Measurements from ENCODE around the gene WASL. TPM values are rescaled to one million over a fixed set of nuclear protein-coding genes. Genes with fewer than 3 reads are reported as not detected.
"Not testable (repeated sequence)": the region's sequence is repeated elsewhere in the genome, so short reads cannot be mapped to it uniquely, and the experiment has no call there.

WASL gene
- total RNA-seq, 3 donors from 2014 or later = 27.8 to 38.3 (median 37.8) TPM

DNA sequence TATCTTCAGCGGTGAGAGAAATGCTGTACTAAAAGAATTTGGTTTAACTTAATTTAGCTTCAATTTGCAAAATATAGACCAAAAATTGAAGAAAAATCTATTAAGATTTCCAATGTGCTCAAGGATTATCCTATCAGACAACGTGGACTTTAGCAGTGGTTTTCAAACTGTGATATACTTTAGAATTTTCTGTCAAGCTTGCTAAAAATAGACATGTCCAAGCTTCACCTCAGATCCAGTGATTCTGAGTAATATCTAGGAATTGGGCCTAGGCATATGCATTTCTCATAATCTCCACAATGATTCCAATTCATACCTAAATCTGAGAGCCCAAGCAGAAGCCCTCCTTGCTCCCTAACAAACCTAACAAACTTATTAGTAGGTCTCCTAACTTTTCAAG, 3.4 kb downstream of the WASL start:
- no peak for DNase-seq (ENCODE audit: low spot score in 2 of 2)
- Histone ChIP-seq H3K27ac (peak overlapping the region; percentile 29 to 99), H3K9me3 (no peaks in the 10 kb centered on the region), H3K4me3 (peak overlapping the region in 1 of 3 donors; percentile 93), H3K27me3 (no peaks in the 10 kb centered on the region), H3K36me3 (no peaks in the 10 kb centered on the region), H3K4me1 (peaks cover 4 to 11% of the 10 kb centered on the region in 2 donors)
- TF ChIP-seq, protein P1, sequence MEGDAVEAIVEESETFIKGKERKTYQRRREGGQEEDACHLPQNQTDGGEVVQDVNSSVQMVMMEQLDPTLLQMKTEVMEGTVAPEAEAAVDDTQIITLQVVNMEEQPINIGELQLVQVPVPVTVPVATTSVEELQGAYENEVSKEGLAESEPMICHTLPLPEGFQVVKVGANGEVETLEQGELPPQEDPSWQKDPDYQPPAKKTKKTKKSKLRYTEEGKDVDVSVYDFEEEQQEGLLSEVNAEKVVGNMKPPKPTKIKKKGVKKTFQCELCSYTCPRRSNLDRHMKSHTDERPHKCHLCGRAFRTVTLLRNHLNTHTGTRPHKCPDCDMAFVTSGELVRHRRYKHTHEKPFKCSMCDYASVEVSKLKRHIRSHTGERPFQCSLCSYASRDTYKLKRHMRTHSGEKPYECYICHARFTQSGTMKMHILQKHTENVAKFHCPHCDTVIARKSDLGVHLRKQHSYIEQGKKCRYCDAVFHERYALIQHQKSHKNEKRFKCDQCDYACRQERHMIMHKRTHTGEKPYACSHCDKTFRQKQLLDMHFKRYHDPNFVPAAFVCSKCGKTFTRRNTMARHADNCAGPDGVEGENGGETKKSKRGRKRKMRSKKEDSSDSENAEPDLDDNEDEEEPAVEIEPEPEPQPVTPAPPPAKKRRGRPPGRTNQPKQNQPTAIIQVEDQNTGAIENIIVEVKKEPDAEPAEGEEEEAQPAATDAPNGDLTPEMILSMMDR (IDR thresholded peaks at IDR 0.05) = no peak
- TF ChIP-seq POLR2AphosphoS5 (IDR thresholded peaks at IDR 0.05) (no peak), POLR2A (IDR thresholded peaks at IDR 0.05) (no peak)
- intact Hi-C loops (cut with DNase I; ENCODE audit: low total_unique reads) = no loop called here

DNA sequence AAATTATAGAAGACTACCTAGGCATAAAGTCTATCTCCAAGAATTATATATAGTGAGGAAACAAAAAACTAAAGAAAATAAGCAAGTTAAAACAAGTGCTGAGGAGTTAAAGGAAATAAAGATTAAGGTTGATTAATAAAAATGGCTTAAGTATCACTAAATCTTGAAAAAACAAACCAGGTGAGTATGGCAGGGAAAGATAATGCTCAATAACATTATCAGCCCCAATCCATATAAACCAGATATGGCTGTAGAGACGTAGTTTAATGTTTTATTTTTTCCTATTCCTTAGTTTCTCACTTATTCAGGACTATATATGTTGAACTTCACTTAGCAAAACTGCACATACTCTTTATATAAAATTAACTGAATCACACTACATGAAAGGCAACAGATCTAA, 4.4 kb downstream of the WASL start:
- no peak for DNase-seq (ENCODE audit: low spot score in 2 of 2)
- no peak overlapping the region for H3K4me3 ChIP-seq
- no peaks in the 10 kb centered on the region for H3K9me3 ChIP-seq
- TF ChIP-seq POLR2AphosphoS5 (IDR thresholded peaks at IDR 0.05) = no peak
- TF ChIP-seq POLR2A (IDR thresholded peaks at IDR 0.05) = no peak
- TF ChIP-seq, protein P1 (IDR thresholded peaks at IDR 0.05) = no peak
- intact Hi-C loops (cut with DNase I; ENCODE audit: low total_unique reads) = no loop called here
- no peaks in the 10 kb centered on the region for H3K27me3 ChIP-seq
- no peaks in the 10 kb centered on the region for H3K36me3 ChIP-seq
- H3K4me1 ChIP-seq = peaks cover 4 to 8% of the 10 kb centered on the region in 2 donors
- H3K27ac ChIP-seq = no peak overlapping the region

DNA sequence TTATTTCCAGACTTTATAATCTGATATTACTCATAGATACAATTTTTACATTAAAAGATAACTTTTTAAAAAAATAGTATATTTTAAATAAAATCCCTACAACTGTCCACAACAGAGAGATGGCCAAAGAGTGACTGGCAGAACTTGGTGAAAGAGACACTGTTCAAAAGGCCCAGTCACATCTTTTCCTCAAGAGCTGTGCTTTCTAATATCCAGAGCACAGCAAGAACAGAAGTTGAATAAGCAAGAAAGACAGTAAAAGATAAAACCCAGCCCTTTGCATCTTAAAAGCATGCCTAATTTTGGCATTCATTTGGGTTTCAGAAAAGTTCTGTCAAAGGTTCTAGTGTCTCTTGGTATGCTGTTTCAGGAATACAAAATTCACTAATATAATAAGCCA, 6.9 kb downstream of the WASL start:
- TF ChIP-seq POLR2A (IDR thresholded peaks at IDR 0.05) (no peak), POLR2AphosphoS5 (IDR thresholded peaks at IDR 0.05) (no peak)
- TF ChIP-seq, protein P1 (IDR thresholded peaks at IDR 0.05) = no peak
- H3K9me3 ChIP-seq = no peaks in the 10 kb centered on the region
- no peak overlapping the region for H3K4me3 ChIP-seq
- H3K27ac ChIP-seq = no peak overlapping the region
- H3K4me1 ChIP-seq = peaks cover 2 to 12% of the 10 kb centered on the region in 2 donors
- no peaks in the 10 kb centered on the region for H3K27me3 ChIP-seq
- H3K36me3 ChIP-seq = no peaks in the 10 kb centered on the region
- intact Hi-C loops (cut with DNase I; ENCODE audit: low total_unique reads) = no loop called here
- DNase-seq (ENCODE audit: low spot score in 2 of 2) = no peak

DNA sequence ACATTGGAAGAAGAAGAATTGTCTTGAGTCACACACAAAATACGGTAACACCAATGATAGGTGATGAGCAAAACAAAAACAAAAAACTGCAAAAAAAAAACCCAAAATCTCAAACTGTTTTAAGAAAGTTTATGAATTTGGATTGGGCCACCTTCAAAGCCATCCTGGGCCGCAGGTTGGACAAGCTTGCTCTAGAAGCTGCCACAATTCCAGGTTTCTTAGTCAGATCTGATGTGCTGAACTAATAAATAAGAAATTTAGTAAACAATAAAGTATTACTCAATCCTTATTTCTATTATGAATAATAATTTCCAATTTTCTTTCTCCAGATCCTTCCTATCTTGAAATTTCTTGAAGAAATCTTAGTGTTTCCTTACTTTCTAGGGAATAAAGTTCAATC, 10.0 kb downstream of the WASL start:
- intact Hi-C loops (cut with DNase I; ENCODE audit: low total_unique reads) = no loop called here
- no peak overlapping the region for H3K4me3 ChIP-seq
- TF ChIP-seq, protein P1 (IDR thresholded peaks at IDR 0.05) = no peak
- TF ChIP-seq POLR2AphosphoS5 (IDR thresholded peaks at IDR 0.05) (no peak), POLR2A (IDR thresholded peaks at IDR 0.05) (no peak)
- no peaks in the 10 kb centered on the region for H3K27me3 ChIP-seq
- H3K36me3 ChIP-seq = no peaks in the 10 kb centered on the region
- H3K27ac ChIP-seq = no peak overlapping the region
- no peak for DNase-seq (ENCODE audit: low spot score in 2 of 2)
- peaks cover 0 to 5% of the 10 kb centered on the region in 2 donors for H3K4me1 ChIP-seq
- peaks cover 0 to 5% of the 10 kb centered on the region in 2 donors for H3K9me3 ChIP-seq

DNA sequence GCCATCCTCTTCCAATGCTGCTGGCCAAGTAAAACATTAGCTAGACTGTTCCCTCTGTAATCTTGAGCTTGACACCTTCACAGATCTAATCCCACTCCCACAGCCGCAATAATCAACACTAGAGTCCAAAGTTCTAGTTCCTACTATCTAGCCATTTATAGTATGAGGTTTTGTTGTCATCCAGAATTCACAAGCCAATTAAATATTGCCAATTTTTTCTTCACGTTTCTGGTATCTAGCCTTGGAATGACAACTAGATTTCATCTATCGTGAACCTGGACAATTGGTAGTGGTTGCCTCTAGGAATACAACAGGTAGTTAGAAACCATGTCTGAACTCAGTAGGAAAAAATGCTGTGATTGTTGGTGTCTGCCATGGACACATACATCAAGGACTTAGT, 10.4 kb downstream of the WASL start:
- intact Hi-C loops (cut with DNase I; ENCODE audit: low total_unique reads) = no loop called here

DNA sequence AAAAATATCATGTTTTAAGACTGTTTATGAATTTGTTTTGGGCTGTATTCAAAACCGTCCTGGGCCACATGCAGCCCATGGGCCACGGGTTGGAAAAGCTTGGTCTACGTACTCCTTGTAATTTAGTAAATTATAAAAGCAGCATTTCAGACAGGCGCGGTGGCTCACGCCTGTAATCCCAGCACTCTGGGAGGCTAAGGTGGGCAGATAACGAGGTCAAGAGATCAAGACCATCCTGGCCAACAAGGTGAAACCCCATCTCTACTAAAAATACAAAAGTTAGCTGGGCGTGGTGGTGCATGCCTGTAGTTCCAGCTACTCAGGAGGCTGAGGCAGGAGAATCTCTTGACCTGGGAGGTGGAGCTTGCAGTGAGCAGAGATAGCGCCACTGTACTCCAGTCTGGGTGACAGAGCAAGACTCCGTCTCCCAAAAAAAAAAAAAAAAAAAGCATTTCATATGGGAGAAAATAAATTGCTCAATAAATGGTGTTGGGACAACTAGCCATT, 11.6 kb downstream of the WASL start:
- H3K36me3 ChIP-seq; H3K4me1 ChIP-seq; intact Hi-C loops (cut with DNase I; ENCODE audit: low total_unique reads); H3K27me3 ChIP-seq; H3K4me3 ChIP-seq; DNase-seq (ENCODE audit: low spot score in 2 of 2); H3K9me3 ChIP-seq; H3K27ac ChIP-seq: not testable (repeated sequence)

More for the DNA sequence above, 10.4 kb downstream of the WASL start:
- Histone ChIP-seq H3K4me3 (no peak overlapping the region), H3K9me3 (peaks cover 0 to 5% of the 10 kb centered on the region in 2 donors), H3K36me3 (no peaks in the 10 kb centered on the region), H3K27ac (no peak overlapping the region), H3K4me1 (peaks cover 0 to 5% of the 10 kb centered on the region in 2 donors), H3K27me3 (no peaks in the 10 kb centered on the region)
- TF ChIP-seq POLR2AphosphoS5 (IDR thresholded peaks at IDR 0.05) = no peak
- no peak for TF ChIP-seq POLR2A (IDR thresholded peaks at IDR 0.05)
- TF ChIP-seq, protein P1 (IDR thresholded peaks at IDR 0.05) = no peak
- DNase-seq (ENCODE audit: low spot score in 2 of 2) = no peak

Measured in breast epithelium (tissue), 4 donors.